HG03064 (cell line): ENCODE data around the gene TMED6.

Source experiments
- ATAC-seq: cut with Tn5 transposase; IDR thresholded peaks from one replicate; pipeline ENCODE4 v1.9.1; 2021; ENCODE audit warnings: low read depth; ENCODE audit not compliant: unreplicated experiment

Gene TMED6

DNA sequence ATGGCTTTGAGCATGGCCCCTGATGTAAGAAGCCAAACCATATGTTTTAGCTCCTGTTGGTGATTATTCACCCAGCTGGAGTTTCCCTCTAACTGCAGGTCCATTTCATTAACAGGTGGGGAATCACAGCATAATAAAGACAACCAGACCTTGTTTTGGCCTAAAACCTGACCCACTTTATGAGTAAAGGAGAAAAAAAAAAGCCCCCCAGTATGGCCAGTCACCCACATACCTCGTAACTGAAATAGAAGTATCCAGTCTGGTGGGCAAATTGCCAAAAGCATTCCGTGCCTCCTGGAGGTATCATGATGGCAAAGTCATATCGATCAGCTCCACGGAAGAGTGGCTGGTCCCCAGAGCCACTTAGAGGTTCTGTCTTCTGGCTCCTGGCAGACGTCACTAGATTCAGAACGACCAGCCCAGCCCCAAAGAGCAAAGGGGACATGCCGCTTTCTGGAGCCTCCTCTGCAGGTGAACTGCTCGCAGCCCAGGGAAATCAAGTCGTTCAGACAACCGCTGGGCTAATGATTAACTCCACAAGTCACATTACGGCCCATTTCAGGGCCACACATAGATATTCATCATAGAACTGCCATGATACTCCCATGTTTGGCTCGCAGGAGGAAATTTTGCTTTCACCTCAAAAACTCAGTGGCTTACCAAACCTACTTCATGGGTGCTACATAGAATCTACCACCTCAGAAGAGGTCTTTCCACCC lies at the start of gene TMED6:
Gene TMED6, minus strand, starts transcription at position 478 of the 719 bp plus-strand sequence. Its CDS starts 33 bp downstream, at position 445.
- no peak for ATAC-seq

DNA sequence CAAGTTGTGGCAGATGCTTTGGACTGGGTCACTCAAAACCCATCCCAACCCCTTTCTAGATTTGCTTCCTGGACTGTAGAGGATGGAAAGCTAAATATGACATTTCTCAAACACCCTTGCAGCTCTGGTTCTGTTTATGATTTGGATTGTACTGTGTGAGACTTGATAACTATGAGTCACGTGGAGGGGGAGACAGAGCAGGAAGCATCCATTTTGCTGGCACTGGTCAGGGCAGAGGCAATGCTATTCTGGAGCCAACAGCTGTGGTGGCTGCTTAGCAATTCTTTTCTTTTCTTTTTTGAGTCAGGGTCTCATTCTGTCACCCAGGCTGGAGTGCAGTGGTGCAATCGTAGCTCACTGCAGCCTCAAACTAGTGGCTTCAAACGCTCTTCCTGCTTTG lies 47.8 kb upstream of the TMED6 start:
- no peak for ATAC-seq

DNA sequence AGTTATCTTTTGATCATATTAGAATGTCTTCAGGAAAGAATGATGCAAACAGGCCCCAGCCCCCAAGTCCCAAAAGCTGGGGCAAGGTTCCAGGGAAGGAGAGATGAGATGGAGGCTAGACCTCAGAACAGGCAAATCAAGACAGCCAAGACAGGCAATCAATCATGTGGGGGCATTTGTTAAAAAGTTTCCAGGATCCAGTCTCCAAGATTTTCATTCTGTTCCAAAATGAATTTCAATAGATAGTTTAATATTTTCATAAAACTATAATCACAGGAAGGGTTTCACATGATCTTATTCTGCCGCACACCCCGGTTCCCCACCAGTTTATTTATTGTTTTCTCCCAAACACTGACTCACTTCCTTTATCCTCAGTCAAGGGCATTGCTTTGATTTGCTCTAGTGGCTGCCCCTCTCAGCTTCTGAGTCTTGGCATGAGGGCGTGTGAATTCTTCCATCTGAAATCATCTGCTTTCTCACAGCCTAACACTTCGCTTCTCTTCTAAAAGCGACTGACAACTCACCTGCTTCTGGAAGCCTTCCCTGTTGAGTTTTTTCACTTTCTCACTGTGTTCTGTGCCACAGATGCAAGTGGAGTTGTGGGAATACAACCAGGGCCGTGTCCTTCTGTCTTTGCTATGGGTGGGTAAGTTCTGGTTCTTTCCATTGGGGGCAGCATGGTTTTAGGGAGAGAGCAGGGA lies 46.4 kb upstream of the TMED6 start:
- ATAC-seq, result no peak

DNA sequence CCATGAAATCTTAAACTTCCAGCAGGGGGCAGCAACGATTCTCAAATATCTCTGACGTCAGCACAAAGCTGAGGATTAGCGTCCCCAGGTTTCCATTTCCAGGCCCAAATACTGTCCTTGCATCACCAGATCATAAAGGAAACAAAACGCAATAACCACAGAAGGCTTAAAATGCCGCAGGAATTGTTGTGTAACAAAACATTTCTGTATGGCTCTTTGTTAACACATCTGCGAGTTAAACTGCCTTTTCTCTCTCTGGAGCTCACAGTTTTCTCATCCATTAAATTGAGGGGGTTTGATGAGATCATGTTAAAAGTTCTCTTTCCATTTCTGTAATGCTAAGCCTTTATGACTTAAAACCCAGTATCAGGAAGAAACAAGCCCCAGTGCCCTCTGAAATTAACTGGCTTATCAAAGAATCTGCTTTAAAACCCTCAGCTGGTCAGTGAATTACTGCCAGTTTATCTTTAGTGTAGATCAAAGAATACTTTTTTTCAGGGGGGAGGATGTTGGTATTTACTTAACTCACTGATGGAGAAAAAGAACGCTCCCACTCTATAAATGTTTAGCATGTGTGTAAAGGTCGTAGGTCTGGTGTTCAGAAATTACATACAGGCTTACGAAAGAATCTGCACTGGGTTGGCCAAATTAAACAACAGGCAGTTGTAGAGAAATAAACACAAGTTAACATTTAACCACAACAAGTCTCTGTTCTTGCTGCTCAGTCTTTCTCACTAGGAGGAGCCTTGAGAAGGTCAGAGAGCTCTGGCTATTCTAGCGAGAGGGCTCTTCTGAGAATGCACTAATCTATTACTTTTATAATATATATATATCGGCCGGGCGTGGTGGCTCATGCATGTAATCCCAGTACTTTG lies 44.8 kb upstream of the TMED6 start:
- ATAC-seq, result no peak

DNA sequence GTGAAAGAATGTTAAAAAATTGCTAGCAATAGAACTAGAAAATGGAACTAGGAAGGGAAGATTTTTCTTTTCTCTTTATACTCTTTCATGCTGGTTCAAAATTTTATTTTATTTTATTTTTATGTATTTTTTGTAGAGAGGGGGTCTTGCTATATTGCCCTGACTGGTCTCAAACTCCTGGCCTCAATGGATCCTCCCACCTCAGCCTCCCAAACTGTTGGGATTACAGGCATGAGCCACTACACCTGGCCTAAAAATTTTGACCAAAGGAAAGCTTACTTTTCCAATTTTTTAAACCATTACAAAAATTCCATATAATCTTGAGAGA lies 44.2 kb upstream of the TMED6 start:
- ATAC-seq, result no peak

DNA sequence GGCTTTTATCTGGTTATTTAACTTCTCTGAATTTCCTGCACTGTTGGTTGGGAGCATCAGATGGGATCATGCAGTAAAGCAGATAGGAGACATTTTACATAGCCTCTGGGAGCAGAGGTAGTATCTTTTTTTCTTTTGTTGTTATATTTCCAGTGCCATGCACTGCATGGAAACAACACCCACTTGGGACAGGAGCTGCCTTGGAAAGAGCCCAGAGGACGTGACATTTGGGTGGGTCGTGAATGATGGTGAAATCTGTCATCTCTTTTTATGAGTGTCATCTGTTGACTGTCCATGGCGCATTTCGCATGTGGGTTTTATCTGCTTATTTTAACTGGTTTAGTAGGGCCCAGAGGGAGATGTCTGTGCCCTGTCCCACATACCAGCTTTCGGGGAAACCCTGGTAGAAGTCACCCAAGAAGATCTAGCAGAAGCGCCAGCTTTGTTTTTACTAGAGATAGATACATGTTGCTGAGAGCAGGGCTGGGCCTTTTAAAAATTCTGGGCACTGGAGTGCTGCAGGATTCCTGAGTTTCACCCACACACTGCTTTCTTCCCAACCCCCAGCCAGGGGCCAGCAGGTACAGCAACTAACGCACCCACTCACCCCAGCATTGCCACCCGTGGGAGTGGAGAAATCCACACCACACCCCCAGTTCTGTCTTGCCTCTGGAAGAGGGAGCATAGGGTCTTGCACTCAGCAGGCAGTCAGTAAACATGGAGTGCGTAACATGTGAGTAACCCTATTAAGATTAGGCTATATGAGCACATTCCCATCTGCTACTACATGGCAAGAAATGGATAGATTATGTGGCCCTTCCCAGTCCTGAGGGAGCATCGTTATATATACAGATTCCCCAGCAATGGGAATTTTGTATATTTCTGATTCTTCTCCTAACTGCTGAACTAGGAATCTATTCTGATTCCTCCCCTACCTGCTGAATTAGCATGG lies 42.6 kb upstream of the TMED6 start:
- ATAC-seq, result no peak

DNA sequence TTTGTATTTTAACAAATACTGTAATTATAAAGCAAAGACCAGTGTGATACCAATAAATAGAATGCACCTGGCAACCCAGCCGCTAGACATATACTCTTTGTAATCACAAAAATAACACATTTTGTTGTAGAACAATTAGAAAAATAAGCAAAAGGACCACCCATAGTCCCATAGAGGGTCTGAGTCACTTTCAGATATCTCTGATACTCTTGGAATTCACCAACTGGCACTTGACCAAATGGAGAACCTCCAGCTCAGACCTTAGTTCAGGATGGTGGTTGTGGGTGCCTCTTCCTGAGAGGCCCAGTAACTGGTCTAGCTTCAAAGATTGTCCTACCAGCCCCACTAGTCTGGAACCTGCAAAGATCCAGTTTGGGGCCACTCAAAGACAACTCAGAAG lies 35.0 kb upstream of the TMED6 start:
- no peak for ATAC-seq

DNA sequence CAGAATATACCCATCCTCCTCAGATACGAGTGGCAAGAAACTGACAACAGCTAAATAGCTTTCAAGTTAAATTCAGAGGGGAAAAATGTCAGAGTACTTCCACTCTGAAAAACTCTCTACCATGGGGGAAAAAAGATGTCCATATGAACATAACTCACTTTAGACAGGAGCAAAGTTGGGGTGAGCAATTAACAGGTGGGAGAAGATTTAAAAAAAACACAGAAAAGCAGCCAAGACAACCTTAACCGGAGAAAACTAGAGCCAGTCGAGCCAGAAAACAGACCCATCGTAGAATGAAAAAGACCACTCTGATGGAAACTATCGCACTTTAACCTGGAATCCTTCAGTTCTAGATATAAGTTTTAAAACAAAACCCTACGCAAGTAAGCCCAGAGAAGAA lies 33.4 kb upstream of the TMED6 start:
- ATAC-seq, result no peak

DNA sequence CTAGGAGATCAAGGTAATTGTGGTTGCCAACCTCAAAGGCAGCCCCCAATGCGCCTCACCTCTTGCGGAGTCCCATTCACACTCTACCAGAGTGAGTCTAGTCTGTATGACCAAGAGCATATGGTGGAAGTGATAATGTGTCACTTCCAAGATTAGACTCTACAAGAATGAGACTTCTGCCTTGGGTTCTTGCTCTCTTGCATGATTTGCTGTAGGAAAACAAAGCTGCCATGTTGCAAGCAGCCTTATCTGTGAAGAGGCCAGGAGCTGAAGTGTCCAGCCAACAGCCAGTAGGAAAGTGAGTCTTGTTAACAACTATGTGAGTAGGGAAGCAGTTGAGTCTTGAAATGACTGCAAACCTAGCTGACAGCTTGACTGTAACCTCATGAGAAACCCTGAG lies 30.8 kb upstream of the TMED6 start:
- no peak for ATAC-seq

DNA sequence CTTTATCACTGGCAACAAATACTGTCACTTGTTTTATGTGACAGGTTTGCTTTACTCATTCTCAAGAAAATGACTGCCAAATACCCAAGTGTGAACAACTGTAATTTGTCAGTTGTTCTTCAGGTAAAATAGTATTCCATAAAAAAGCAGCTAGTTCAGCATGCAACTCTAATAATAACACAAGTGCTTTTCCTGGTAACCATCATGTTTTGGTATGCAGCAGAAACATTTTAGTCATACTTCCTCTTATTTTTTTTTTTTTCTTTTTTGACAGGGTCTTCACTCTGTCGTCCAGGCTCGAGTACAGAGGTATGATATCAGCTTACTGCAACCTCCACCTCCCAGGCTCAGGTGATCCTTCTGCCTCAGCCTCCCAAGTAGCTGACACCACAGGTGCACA lies 29.6 kb upstream of the TMED6 start:
- no peak for ATAC-seq

DNA sequence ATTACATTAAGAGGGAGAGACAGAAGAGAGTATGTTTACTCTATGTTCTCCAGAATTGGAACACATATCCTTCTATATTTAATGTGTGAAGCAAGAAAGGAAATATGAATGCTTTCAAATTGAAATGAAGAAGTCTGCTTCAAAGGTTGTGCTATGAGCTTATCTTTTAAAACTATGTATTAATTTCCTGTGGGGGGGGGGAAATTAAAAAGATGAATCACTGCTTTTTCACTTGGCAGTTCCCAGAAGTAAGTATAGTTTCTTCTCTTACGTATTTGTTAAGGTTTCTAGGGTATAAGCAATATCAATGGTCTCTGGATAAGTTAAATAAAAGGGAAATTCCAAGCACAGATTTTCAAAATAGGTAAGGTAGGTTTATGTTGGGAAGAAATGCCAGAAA lies 27.2 kb upstream of the TMED6 start:
- no peak for ATAC-seq

DNA sequence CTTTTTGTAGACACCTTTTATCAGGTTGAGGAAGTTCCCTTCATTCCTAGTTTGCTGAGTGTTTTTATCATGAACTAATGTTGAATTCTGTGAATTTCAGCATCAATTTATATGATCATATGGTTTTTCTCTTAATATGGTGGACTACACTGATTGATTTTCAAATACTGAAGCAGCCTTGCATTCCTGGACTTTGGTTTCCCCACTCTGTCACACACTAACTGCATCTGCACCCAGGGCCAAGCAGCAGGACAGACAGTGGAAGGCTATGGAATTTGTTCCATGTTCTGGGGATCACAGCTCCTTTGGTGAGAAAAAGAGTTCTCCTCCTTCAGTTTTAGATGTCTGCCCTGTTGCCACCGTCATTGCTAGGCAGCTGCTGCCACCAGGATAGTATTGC lies 26.4 kb upstream of the TMED6 start:
- ATAC-seq, result no peak

DNA sequence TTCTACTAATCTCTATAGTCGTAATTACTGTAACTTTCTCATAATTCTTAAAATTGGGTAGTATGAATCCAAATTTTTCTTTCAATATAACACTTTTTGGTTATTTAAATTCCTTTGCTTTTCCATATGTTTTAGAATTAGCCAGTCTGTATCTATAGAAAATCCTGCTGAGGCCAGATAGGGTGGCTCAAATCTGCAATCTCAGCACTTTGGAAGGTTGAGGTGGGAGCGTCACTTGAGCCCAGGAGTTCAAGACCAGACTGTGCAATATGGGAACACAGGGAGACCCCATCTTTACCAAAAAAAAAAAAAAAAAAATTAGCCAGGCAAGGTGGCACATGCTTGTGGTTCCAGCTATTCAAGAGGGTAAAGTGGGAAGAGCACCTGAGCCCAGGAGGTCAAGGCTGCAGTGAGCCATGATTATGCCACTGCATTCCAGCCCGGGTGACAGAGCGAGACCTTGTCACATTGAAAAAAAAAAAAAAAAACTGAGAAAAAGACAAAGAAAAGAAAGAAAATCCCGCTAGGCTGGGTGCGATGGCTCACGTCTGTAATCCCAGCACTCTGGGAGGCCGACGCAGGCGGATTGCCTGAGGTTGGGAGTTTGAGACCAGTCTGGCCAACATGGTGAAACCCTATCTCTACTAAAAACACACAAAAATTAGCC lies 24.9 kb upstream of the TMED6 start:
- ATAC-seq, result no peak

DNA sequence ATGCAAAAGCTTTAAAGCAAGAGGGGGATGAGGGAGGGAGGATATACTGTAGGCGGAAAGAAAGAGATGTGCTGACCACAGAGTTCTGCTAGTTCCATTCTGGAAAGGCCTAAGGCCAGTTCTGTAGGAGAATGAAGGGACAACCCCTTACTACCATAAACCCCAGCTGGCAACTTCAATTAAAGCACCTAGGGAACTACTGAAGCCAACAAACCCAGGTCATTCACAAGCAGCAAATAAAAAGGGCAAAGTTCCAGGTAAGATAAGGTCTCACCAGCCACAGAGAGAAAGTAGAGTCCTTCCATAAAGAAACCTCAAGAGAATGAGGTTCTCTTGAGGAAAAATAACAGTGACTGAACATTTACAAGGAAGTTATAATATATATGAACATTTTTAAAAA lies 21.4 kb upstream of the TMED6 start:
- no peak for ATAC-seq

DNA sequence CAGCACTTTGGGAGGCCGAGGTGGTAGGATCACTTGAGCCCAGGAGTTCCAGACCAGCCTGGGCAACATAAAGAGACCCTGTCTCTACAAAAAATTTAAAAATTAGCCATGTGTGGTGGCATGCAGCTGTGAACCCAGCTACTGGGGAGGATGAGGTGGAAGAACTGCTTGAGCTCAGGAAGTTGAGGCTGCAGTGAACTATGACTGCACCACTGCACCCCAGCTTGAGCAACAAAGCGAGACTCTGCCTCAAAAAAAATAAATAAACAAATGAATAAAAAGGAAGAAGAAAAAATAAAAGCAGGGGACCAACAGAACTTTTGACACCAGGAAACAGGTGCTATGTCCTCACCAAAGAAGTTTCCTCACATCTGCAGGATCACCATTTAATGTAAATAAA lies 20.0 kb upstream of the TMED6 start:
- no peak for ATAC-seq

DNA sequence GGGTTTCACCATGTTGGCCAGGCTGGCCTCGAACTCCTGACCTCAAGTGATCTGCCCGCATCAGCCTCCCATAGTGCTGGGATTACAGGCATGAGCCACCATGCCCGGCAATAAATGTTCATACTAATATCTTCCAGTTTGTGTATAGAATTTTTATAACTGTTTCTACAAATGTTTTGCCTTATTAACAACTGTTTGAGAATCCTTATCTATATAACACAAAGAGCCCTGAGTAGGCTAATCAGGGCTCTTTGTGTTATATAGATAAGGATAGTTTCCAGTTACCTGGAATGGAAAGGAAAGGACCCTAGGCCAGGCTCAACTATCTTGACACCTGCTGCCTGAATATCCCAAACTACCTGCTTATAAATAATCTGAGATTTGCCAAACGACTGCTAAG lies 17.3 kb upstream of the TMED6 start:
- no peak for ATAC-seq

DNA sequence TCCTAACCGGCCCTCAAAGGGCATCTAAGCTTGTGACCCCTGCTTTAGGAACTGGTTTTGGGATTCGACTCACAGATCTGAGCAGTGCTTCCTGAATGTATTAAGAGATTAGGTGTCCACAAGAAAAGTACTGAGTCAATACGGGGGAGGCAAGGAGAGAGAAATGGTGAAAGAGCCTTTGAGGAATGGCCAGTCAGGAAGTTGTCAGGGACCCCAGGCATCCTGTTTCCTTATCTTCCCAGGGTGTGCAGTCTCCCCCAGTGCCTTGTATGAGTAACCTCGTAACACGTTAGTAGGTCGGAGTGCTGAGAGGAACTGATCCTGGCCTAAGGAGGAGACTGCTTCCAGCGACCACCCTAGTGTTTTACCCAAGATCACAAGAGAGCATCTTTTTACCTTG lies 16.4 kb upstream of the TMED6 start:
- no peak for ATAC-seq

DNA sequence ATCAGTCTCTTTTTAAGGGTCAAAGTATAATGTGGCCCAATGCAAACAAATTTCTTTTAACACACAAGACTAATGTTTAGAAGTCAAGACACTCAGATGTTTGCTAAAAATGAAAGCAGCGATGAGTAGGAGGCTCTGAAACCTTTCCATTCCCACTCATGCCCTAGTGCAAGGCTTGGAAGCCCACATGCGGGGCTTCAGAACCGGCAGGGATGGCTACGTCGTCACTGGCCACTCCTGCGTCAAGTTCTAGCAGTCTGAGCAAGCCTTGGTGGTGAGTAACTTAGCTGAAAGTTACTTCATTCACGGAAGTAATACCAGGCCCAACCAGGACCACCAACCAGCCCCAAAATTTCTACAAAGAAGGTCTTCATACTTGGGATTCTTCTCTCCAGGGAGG lies 14.8 kb upstream of the TMED6 start:
- ATAC-seq, result no peak

DNA sequence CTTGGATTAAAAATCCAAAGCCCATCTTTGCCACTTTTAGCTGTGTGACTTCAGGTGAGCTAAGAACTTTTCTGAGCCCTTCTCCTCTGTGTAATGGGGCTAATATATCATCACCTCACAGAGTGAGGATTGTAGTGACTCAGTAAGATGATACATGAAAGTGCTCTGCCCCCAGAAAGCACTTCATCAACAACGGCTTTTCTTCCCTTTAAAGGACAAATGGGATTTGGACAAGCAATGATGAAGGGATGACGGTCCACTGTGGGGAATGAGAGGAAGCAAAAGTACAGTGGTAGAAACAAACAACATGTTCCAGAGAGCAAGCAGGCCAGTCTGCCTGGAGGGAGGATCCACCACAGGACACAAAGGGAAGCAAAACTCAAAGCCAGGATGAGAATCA lies 14.3 kb upstream of the TMED6 start:
- no peak for ATAC-seq

DNA sequence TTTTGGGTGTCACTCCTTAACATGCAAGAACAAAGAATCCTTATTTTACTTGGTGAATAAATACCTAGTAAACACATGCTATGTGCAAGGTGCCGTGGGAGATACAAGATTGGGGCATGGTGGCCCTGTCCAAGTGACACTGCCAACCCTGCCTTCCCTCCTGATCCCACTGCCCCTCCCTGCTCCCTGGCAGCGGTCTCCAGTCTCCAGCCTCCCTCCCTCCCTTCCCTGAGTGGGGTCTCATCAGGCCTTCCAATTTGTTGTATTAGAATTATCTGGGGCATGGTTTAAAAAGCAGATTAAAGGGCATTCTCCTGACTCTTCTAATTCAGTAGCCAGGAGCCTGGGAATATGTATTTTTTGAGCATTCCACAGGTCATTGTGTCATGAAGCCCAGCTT lies 12.5 kb upstream of the TMED6 start:
- no peak for ATAC-seq
